ENCODE data around the gene PXMP2.

GRCh38 chr12:132703641-132704040, 16.3 kb downstream of the PXMP2 start:
- no peak for TF ChIP-seq POLR2AphosphoS5 (IDR thresholded peaks at IDR 0.05)
- TF ChIP-seq POLR2A (IDR thresholded peaks at IDR 0.05): no peak
- TF ChIP-seq CTCF (IDR thresholded peaks at IDR 0.05): no peak
